Measurements from ENCODE around the gene WASF3.
"Not testable (repeated sequence)": the region's sequence is repeated elsewhere in the genome, so short reads cannot be mapped to it uniquely, and the experiment has no call there.

WASF3 gene

DNA sequence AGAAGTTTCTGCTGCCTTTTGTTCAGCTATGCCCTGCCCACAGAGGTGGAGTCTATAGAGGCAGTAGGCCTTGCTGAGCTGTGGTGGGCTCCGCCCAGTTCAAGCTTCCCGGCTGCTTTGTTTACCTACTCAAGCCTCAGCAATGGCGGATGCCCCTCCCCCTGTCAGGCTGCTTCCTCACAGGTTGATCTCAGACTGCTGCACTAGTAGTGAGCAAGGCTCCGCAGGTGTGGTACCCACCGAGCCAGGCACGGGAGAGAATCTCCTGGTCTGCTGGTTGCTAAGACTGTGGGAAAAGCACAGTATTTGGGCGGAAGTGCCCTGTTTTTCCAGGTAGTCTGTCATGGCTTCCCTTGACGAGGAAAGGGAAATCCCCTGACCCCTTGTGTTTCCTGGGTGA, 78.6 kb downstream of the WASF3 start:
- not testable (repeated sequence) for H3K4me1 ChIP-seq (ENCODE audit: control insufficient read depth in 5 of 5, insufficient read depth in 5 of 5, low read length in 5 of 5); H3K36me3 ChIP-seq (ENCODE audit: control insufficient read depth in 5 of 5, insufficient read depth in 5 of 5, low read length in 5 of 5); H3K27me3 ChIP-seq (ENCODE audit: control insufficient read depth in 5 of 5, insufficient read depth in 4 of 5, low read length in 5 of 5); H3K9me3 ChIP-seq (ENCODE audit: control insufficient read depth in 5 of 5, low read length in 5 of 5); H3K27ac ChIP-seq (ENCODE audit: low read depth, low read length); H3K9ac ChIP-seq (ENCODE audit: low read length in 5 of 5); H3K4me3 ChIP-seq (ENCODE audit: low read depth in 1 of 5, low read length in 5 of 5)

DNA sequence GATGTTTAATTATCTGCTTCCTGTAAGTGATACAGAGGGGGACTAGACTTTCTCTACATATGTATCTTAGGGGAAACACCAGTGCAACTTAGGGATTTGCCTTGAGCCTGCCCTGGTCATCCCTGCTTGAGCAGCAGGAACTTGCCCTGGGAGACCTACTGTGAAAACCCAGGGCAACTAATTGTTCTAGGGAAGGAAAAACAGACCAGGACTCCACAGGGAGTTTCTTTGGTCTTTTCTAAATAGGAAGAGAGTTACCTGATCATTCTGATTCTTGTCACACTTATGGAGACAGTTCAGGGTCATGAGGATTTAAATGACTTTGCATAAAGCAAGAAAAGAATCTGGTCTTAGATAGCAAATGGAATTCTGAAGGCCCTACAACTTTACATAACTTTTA, 89.1 kb downstream of the WASF3 start:
- Histone ChIP-seq H3K27me3 (ENCODE audit: control insufficient read depth in 5 of 5, insufficient read depth in 4 of 5, low read length in 5 of 5) (no peaks in the 10 kb centered on the region), H3K9ac (ENCODE audit: low read length in 5 of 5) (no peak overlapping the region), H3K4me3 (ENCODE audit: low read depth in 1 of 5, low read length in 5 of 5) (no peak overlapping the region), H3K36me3 (ENCODE audit: control insufficient read depth in 5 of 5, insufficient read depth in 5 of 5, low read length in 5 of 5) (peaks cover 0 to 7% (median 0%) of the 10 kb centered on the region in 5 donors), H3K9me3 (ENCODE audit: control insufficient read depth in 5 of 5, low read length in 5 of 5) (peaks cover 0 to 5% (median 0%) of the 10 kb centered on the region in 5 donors), H3K4me1 (ENCODE audit: control insufficient read depth in 5 of 5, insufficient read depth in 5 of 5, low read length in 5 of 5) (no peaks in the 10 kb centered on the region), H3K27ac (ENCODE audit: low read depth, low read length) (no peak overlapping the region)

DNA sequence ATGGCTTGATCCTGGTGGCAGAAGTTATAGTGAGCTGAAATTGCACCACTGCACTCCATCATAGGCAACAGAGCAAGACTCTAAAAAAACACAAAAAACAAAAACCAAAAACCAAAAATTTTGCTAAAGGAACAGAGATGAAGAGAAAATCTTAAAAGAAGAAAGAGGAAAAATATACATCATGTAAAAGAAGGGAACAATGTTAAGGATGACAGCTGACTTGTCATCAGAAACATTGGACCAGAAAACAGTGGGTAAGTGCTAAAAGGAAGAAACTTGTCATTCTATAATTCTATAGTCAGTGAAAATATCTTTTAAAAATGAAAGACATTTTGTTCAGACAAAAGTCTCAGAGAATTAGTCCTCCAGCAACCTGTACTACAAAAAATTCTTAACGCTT, 93.8 kb downstream of the WASF3 start:
- Histone ChIP-seq H3K4me3 (ENCODE audit: low read depth in 1 of 5, low read length in 5 of 5) (no peak overlapping the region), H3K27me3 (ENCODE audit: control insufficient read depth in 5 of 5, insufficient read depth in 4 of 5, low read length in 5 of 5) (no peaks in the 10 kb centered on the region), H3K9me3 (ENCODE audit: control insufficient read depth in 5 of 5, low read length in 5 of 5) (peaks cover 0 to 2% (median 0%) of the 10 kb centered on the region in 5 donors), H3K9ac (ENCODE audit: low read length in 5 of 5) (no peak overlapping the region), H3K27ac (ENCODE audit: low read depth, low read length) (no peak overlapping the region), H3K4me1 (ENCODE audit: control insufficient read depth in 5 of 5, insufficient read depth in 5 of 5, low read length in 5 of 5) (peaks cover 0 to 4% (median 0%) of the 10 kb centered on the region in 5 donors), H3K36me3 (ENCODE audit: control insufficient read depth in 5 of 5, insufficient read depth in 5 of 5, low read length in 5 of 5) (no peaks in the 10 kb centered on the region)

DNA sequence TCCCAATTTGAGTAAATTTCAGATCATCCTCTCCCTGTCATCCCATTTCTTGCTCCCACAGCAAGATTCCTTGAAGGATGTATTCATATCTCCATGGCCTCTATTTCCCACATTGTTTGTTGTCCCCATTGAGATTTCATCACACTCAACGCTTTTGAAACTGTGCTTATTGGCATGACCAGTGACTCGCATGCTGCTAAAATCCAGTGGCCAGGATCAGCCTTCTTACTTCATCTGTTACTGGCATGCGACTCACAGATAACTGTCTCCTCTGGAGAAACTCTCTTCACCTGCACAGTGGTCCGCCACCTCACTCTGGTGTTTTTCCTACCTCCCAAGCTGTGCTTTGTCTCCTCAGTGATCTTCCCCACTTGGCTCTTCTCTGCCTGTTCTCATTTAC, 95.8 kb downstream of the WASF3 start:
- no peak overlapping the region for H3K4me3 ChIP-seq (ENCODE audit: low read depth in 1 of 5, low read length in 5 of 5)
- H3K4me1 ChIP-seq (ENCODE audit: control insufficient read depth in 5 of 5, insufficient read depth in 5 of 5, low read length in 5 of 5): peaks cover 0 to 16% (median 2%) of the 10 kb centered on the region in 5 donors
- no peak overlapping the region for H3K9ac ChIP-seq (ENCODE audit: low read length in 5 of 5)
- no peaks in the 10 kb centered on the region for H3K36me3 ChIP-seq (ENCODE audit: control insufficient read depth in 5 of 5, insufficient read depth in 5 of 5, low read length in 5 of 5)
- peaks cover 0 to 2% (median 0%) of the 10 kb centered on the region in 5 donors for H3K9me3 ChIP-seq (ENCODE audit: control insufficient read depth in 5 of 5, low read length in 5 of 5)
- H3K27me3 ChIP-seq (ENCODE audit: control insufficient read depth in 5 of 5, insufficient read depth in 4 of 5, low read length in 5 of 5): no peaks in the 10 kb centered on the region
- no peak overlapping the region for H3K27ac ChIP-seq (ENCODE audit: low read depth, low read length)

DNA sequence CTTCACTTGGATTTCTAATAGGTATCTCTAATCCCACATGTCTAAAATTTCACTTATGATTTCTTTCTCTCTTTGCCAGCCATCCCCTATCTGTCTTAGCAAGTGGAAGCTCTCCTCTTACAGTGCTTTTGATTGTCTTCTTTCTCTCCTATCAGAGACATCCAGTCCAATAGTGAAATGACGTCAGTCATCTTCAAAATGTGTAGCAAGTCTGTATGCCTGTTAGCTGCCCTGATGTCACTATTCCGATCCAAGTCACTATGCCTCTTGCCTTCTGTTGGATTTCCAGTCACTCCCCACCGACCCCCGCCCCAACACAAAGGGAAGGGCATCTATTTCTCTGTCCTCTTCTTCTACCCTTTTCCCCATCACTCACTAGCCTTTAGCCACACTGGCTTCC, 96.4 kb downstream of the WASF3 start:
- H3K4me3 ChIP-seq (ENCODE audit: low read depth in 1 of 5, low read length in 5 of 5): no peak overlapping the region
- H3K9ac ChIP-seq (ENCODE audit: low read length in 5 of 5): no peak overlapping the region
- no peaks in the 10 kb centered on the region for H3K27me3 ChIP-seq (ENCODE audit: control insufficient read depth in 5 of 5, insufficient read depth in 4 of 5, low read length in 5 of 5)
- peaks cover 0 to 22% (median 6%) of the 10 kb centered on the region in 5 donors for H3K4me1 ChIP-seq (ENCODE audit: control insufficient read depth in 5 of 5, insufficient read depth in 5 of 5, low read length in 5 of 5)
- no peak overlapping the region for H3K27ac ChIP-seq (ENCODE audit: low read depth, low read length)
- H3K36me3 ChIP-seq (ENCODE audit: control insufficient read depth in 5 of 5, insufficient read depth in 5 of 5, low read length in 5 of 5): no peaks in the 10 kb centered on the region
- peaks cover 0 to 2% (median 0%) of the 10 kb centered on the region in 5 donors for H3K9me3 ChIP-seq (ENCODE audit: control insufficient read depth in 5 of 5, low read length in 5 of 5)

DNA sequence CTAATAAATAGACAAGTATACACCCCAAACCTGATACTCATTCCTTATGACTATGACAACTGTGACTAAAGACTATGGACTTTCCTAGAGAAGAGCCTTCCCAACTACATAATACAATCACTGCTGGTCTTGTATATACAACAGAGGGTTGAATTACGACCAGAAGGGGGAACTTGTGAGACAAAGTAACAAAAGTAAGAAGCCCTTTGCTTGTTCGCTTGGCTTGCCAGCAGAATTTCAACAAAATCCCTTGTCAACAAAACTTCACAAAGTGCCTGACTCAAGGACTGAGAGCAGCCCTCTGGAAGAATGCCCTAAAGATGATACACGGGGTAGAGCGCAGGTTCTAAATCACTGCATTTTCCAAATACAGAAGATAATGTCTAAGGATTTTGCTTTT, 99.4 kb downstream of the WASF3 start:
- Histone ChIP-seq H3K9ac (ENCODE audit: low read length in 5 of 5) (no peak overlapping the region), H3K27ac (ENCODE audit: low read depth, low read length) (no peak overlapping the region), H3K9me3 (ENCODE audit: control insufficient read depth in 5 of 5, low read length in 5 of 5) (no peaks in the 10 kb centered on the region), H3K27me3 (ENCODE audit: control insufficient read depth in 5 of 5, insufficient read depth in 4 of 5, low read length in 5 of 5) (no peaks in the 10 kb centered on the region), H3K4me1 (ENCODE audit: control insufficient read depth in 5 of 5, insufficient read depth in 5 of 5, low read length in 5 of 5) (peaks cover 0 to 25% (median 18%) of the 10 kb centered on the region in 5 donors), H3K36me3 (ENCODE audit: control insufficient read depth in 5 of 5, insufficient read depth in 5 of 5, low read length in 5 of 5) (no peaks in the 10 kb centered on the region), H3K4me3 (ENCODE audit: low read depth in 1 of 5, low read length in 5 of 5) (no peak overlapping the region)

DNA sequence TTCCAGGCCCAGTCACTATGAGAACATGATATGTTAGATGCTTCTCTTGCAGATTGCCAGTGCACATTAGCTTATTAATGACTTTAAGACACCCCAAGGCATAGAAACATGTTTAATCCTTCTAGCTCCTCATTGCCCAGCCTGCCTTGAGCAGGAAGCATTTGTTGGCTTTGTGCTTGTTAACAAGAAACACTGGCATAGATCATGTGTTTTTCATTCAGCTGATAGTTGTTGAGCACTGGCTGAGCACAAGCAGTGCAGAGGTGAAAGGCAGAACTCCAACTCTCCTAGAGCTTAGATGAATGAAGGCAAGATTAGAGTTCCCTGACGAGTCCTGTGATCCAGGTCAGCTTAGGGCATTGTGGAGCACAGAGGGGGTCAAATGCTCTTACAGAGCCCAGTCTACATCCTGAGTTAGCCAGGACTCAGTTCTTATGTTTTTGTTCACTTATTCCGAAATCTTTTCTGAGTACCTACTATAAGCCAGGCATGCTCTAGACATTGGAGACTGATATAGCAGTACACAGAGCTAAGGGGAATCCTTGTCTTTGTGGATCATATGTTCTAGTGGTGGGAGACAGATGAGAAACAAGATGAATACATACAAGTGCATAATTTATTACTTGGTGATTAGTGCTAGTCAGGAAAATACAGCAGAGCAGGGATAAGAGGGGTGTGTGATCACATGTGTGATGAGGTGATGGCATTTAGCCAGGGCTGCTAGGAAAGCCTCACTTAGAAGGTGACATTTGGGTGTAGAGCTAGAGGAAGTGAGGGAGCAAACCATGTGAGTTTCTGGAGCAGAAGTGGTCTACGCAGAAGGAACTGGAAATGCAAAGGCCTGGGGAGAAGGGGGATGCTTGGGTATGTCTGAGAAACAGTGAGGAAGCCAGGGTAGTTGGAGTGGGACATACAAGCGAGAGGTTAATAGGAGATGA, 101.2 kb downstream of the WASF3 start:
- H3K9ac ChIP-seq (ENCODE audit: low read length in 5 of 5): no peak overlapping the region
- H3K27ac ChIP-seq (ENCODE audit: low read depth, low read length): no peak overlapping the region
- no peak overlapping the region for H3K4me3 ChIP-seq (ENCODE audit: low read depth in 1 of 5, low read length in 5 of 5)
- no peaks in the 10 kb centered on the region for H3K27me3 ChIP-seq (ENCODE audit: control insufficient read depth in 5 of 5, insufficient read depth in 4 of 5, low read length in 5 of 5)
- H3K4me1 ChIP-seq (ENCODE audit: control insufficient read depth in 5 of 5, insufficient read depth in 5 of 5, low read length in 5 of 5): peaks cover 0 to 22% (median 18%) of the 10 kb centered on the region in 5 donors
- no peaks in the 10 kb centered on the region for H3K9me3 ChIP-seq (ENCODE audit: control insufficient read depth in 5 of 5, low read length in 5 of 5)
- H3K36me3 ChIP-seq (ENCODE audit: control insufficient read depth in 5 of 5, insufficient read depth in 5 of 5, low read length in 5 of 5): no peaks in the 10 kb centered on the region

DNA sequence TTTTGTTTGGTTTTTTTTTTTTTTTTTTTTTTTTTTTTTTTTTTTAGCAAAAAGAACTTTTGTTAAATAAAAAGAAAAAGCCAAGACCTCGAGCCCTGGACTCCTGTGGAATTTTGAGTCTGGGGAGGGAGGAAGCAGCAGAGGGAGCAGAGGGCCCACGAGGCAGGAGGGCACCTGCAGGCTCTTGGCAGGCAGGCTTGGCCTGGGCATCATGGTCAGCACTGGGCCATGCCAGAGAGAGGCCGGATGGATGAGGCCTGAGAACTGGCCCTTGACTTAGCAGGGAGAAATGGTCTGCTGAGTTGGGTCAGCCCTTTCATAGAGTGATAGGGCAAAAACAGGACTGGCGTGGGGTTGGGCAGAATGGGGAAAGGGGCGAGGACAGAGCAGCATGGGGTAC, 102.7 kb downstream of the WASF3 start:
- no peak overlapping the region for H3K27ac ChIP-seq (ENCODE audit: low read depth, low read length)

DNA sequence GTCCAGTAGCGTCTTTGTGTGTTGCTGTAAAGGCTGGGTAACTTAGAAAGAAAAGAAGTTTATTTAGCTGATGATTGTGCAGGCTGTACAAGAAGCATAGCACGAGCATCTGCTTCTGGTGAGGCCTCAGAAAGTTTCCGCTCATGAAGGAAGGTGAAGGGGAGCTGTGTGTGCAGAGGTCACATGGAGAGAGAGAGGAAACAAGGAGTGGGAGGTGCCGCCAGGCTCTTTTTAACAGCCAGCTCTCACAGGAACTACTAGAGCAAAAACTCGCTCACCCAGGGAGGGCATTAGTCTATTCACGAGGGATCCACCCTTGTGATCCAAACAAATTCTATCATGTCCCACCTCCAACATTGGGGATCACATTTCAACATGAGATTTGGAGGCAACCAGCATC, 103.3 kb downstream of the WASF3 start:
- no peak overlapping the region for H3K9ac ChIP-seq (ENCODE audit: low read length in 5 of 5)
- no peak overlapping the region for H3K4me3 ChIP-seq (ENCODE audit: low read depth in 1 of 5, low read length in 5 of 5)
- no peak overlapping the region for H3K27ac ChIP-seq (ENCODE audit: low read depth, low read length)
- no peaks in the 10 kb centered on the region for H3K36me3 ChIP-seq (ENCODE audit: control insufficient read depth in 5 of 5, insufficient read depth in 5 of 5, low read length in 5 of 5)
- no peaks in the 10 kb centered on the region for H3K9me3 ChIP-seq (ENCODE audit: control insufficient read depth in 5 of 5, low read length in 5 of 5)
- H3K4me1 ChIP-seq (ENCODE audit: control insufficient read depth in 5 of 5, insufficient read depth in 5 of 5, low read length in 5 of 5): peaks cover 0 to 22% (median 18%) of the 10 kb centered on the region in 5 donors
- no peaks in the 10 kb centered on the region for H3K27me3 ChIP-seq (ENCODE audit: control insufficient read depth in 5 of 5, insufficient read depth in 4 of 5, low read length in 5 of 5)

More for the DNA sequence above, 102.7 kb downstream of the WASF3 start:
- H3K9ac ChIP-seq (ENCODE audit: low read length in 5 of 5): no peak overlapping the region
- no peak overlapping the region for H3K4me3 ChIP-seq (ENCODE audit: low read depth in 1 of 5, low read length in 5 of 5)
- no peaks in the 10 kb centered on the region for H3K36me3 ChIP-seq (ENCODE audit: control insufficient read depth in 5 of 5, insufficient read depth in 5 of 5, low read length in 5 of 5)
- peaks cover 0 to 22% (median 18%) of the 10 kb centered on the region in 5 donors for H3K4me1 ChIP-seq (ENCODE audit: control insufficient read depth in 5 of 5, insufficient read depth in 5 of 5, low read length in 5 of 5)
- H3K27me3 ChIP-seq (ENCODE audit: control insufficient read depth in 5 of 5, insufficient read depth in 4 of 5, low read length in 5 of 5): no peaks in the 10 kb centered on the region
- H3K9me3 ChIP-seq (ENCODE audit: control insufficient read depth in 5 of 5, low read length in 5 of 5): no peaks in the 10 kb centered on the region

DNA sequence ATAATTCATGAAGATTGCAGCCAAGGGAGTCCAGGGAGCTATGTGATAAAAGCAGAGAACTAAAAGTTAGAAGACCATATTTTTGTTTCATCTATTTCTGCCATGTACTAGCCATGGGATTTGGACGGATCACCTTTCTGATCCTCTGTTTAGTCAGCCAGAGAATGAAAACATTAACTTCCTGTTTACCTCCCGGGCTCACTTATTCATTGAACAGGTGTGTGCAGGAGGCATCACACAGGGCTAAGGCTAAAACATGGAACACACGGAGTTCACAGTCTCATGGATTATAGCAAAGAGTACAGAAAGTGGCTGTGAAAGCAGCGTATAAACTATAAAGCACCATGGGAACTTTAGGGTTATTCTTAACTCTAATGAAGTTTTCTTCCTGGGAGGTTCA, 106.3 kb downstream of the WASF3 start:
- Histone ChIP-seq H3K27me3 (ENCODE audit: control insufficient read depth in 5 of 5, insufficient read depth in 4 of 5, low read length in 5 of 5) (no peaks in the 10 kb centered on the region), H3K9ac (ENCODE audit: low read length in 5 of 5) (no peak overlapping the region), H3K36me3 (ENCODE audit: control insufficient read depth in 5 of 5, insufficient read depth in 5 of 5, low read length in 5 of 5) (peaks cover 2 to 12% (median 7%) of the 10 kb centered on the region in 5 donors), H3K27ac (ENCODE audit: low read depth, low read length) (no peak overlapping the region), H3K9me3 (ENCODE audit: control insufficient read depth in 5 of 5, low read length in 5 of 5) (no peaks in the 10 kb centered on the region), H3K4me3 (ENCODE audit: low read depth in 1 of 5, low read length in 5 of 5) (no peak overlapping the region), H3K4me1 (ENCODE audit: control insufficient read depth in 5 of 5, insufficient read depth in 5 of 5, low read length in 5 of 5) (peaks cover 0 to 12% (median 5%) of the 10 kb centered on the region in 5 donors)

Data from subcutaneous abdominal adipose tissue (tissue), 5 donors.